ENCODE results near the gene SYNGR2.

- TF ChIP-seq CTCF (IDR thresholded peaks at IDR 0.05; ENCODE audit: low read depth, low read length), result no peak
- TF ChIP-seq MAX (IDR thresholded peaks at IDR 0.05; ENCODE audit: low read depth, low read length), result peak; percentile 49; the same call in 1 of the 2 replicates
- no peak for TF ChIP-seq POLR2A (IDR thresholded peaks at IDR 0.05; ENCODE audit: extremely low read depth, insufficient read length)
- TF ChIP-seq MYC (IDR thresholded peaks at IDR 0.05; ENCODE audit: low read depth, low read length), result peak; percentile 16; the same call in 1 of the 2 replicates
Measured at GRCh38 chr17:78130437-78131101, 37.8 kb upstream of the SYNGR2 start, which contains the start of gene TMC8.

Measured in NB4 (cell line).